GM12878 (cell line): Measurements from ENCODE around the gene GMPPA.

Experiments
- CHD2 ChIP-seq: IDR thresholded peaks from 2 replicates; pipeline ENCODE4 v1.6.1; 2011; ENCODE audit warnings: low read depth, low read length, improper control_type of control experiment, borderline replicate concordance
- CTCF ChIP-seq, 3 experiments: IDR thresholded peaks in 2 of 3; conservative IDR thresholded peaks in 1 of 3; 2 replicates each; pipeline ENCODE4 v1.5.1; 2011; ENCODE audit warnings: low read depth in 3 of 3, low read length in 3 of 3, mild to moderate bottlenecking in 3 of 3, control low read depth in 2 of 3, moderate library complexity in 2 of 3, inconsistent platforms in 1 of 3, mixed read lengths in 1 of 3; ENCODE audit not compliant: control insufficient read depth in 2 of 3, insufficient read depth in 1 of 3; ENCODE audit errors: extremely low read depth in 1 of 3
- ETV6 ChIP-seq, 2 experiments: fragments of 450-650 bp in 1 of 2; IDR thresholded peaks in 1 of 2; conservative IDR thresholded peaks in 1 of 2; 2 replicates each; pipeline ENCODE4 v1.6.1; 2014; ENCODE audit warnings: antibody characterized with exemption in 1 of 2, borderline replicate concordance in 1 of 2, low read depth in 1 of 2, mild to moderate bottlenecking in 1 of 2, moderate library complexity in 1 of 2
- IKZF1 ChIP-seq: fragments of 450-650 bp; conservative IDR thresholded peaks from 2 replicates; pipeline ENCODE4 v1.6.1; 2017; ENCODE audit warnings: antibody characterized with exemption, mild to moderate bottlenecking
- JUND ChIP-seq: IDR thresholded peaks from 2 replicates; pipeline ENCODE4 v1.6.1; 2012; ENCODE audit warnings: low read depth, mild to moderate bottlenecking, low read length, improper control_type of control experiment, moderate library complexity
- PBX3 ChIP-seq: IDR thresholded peaks from 2 replicates; pipeline ENCODE4 v1.6.1; 2011; ENCODE audit warnings: mild to moderate bottlenecking, low read depth, low read length, moderate library complexity; ENCODE audit not compliant: insufficient replicate concordance
- PML ChIP-seq: IDR thresholded peaks from 2 replicates; pipeline ENCODE4 v1.6.1; 2012; ENCODE audit warnings: low read length, inconsistent platforms
- POLR2A ChIP-seq: IDR thresholded peaks from 2 replicates; pipeline ENCODE4 v1.6.1; 2011; ENCODE audit warnings: low read depth, mild to moderate bottlenecking, low read length
- POLR2AphosphoS5 ChIP-seq: IDR thresholded peaks from 2 replicates; pipeline ENCODE4 v1.6.1; 2011; ENCODE audit warnings: mild to moderate bottlenecking, low read length, inconsistent platforms
- SIN3A ChIP-seq: IDR thresholded peaks from 2 replicates; pipeline ENCODE4 v1.6.1; 2012; ENCODE audit warnings: low read depth, low read length, improper control_type of control experiment
- TAF1 ChIP-seq: IDR thresholded peaks from 2 replicates; pipeline ENCODE4 v1.6.1; 2011; ENCODE audit warnings: mild to moderate bottlenecking, low read depth, low read length, borderline replicate concordance
- USF2 ChIP-seq: IDR thresholded peaks from 2 replicates; pipeline ENCODE4 v1.6.1; 2011; ENCODE audit warnings: low read depth, low read length, improper control_type of control experiment, borderline replicate concordance
- ZBTB33 ChIP-seq: fragments of 450-650 bp; IDR thresholded peaks from 2 replicates; pipeline ENCODE4 v1.6.1; 2017; ENCODE audit warnings: mild to moderate bottlenecking

GRCh38 chr2:219468410-219469185 lies 30.1 kb upstream of the GMPPA start:
- TF ChIP-seq POLR2AphosphoS5 (no peak), TAF1 (no peak), CHD2 (no peak), USF2 (no peak), CTCF (IDR thresholded peaks at IDR 0.05 in 2 of 3, conservative IDR thresholded peaks at IDR 0.05 in 1 of 3; ENCODE audit: control insufficient read depth in 2 of 3, extremely low read depth in 1 of 3, insufficient read depth in 1 of 3, low read depth in 3 of 3, low read length in 3 of 3) (no peak), ETV6 (conservative IDR thresholded peaks at IDR 0.05 in 1 of 2, IDR thresholded peaks at IDR 0.05 in 1 of 2; ENCODE audit: borderline replicate concordance in 1 of 2, low read depth in 1 of 2) (no peak), POLR2A (no peak), JUND (no peak), PML (no peak), ZBTB33 (no peak), SIN3A (no peak), PBX3 (no peak), IKZF1 (no peak)
